ENCODE results near the gene SLIT1.

GRCh38 chr10:97182288-97182990, 3.3 kb downstream of the SLIT1 start:
- TF ChIP-seq CTCF (conservative IDR thresholded peaks at IDR 0.05) (no peak), ZFX (IDR thresholded peaks at IDR 0.05) (no peak)

All from C4-2B (cell line).